ENCODE measurements around the gene PRDM10. TPM values are rescaled to one million over a fixed set of nuclear protein-coding genes. Genes with fewer than 3 reads are reported as not detected.

PRDM10 gene
- total RNA-seq, 1 experiment from 2014 or later: 7.7 TPM

GRCh38 chr11:130003717-130004001 lies 1.0 kb upstream of the PRDM10 start:
- H3T11ph ChIP-seq (ENCODE audit: low read length): no peak overlapping the region
- no peaks in the 10 kb centered on the region for H3K4me1 ChIP-seq (ENCODE audit: insufficient read depth, low read length)
- H3K14ac ChIP-seq (ENCODE audit: insufficient read depth, low read length): peak overlapping the region; percentile 86; the same call in 1 of the 2 replicates
- peak overlapping the region; percentile 94 to 97 (median 96) for H3K27ac Mint-ChIP-seq
- no peak overlapping the region for H2BK20ac ChIP-seq (ENCODE audit: low read depth, low read length, poor library complexity, severe bottlenecking)
- no peak overlapping the region for H2BK12ac ChIP-seq (ENCODE audit: insufficient read length, low read depth, low read length)
- H3K36me3 Mint-ChIP-seq (ENCODE audit: insufficient read depth in 1 of 3, low read depth in 3 of 3): peaks cover 0 to 4% (median 2%) of the 10 kb centered on the region in 3 experiments; a peak in 3 of 7 replicates
- no peaks in the 10 kb centered on the region for H3K27me3 ChIP-seq (ENCODE audit: insufficient read depth, low read length)
- H3K4me3 Mint-ChIP-seq: peak overlapping the region; percentile 87 to 90
- H3K79me1 ChIP-seq (ENCODE audit: insufficient read depth, low read depth, low read length, poor library complexity, severe bottlenecking): no peaks in the 10 kb centered on the region
- peaks cover 10% of the 10 kb centered on the region; the same call in 1 of the 2 replicates for H3K79me2 ChIP-seq (ENCODE audit: insufficient read depth, low read length)
- H2AK5ac ChIP-seq (ENCODE audit: insufficient read length, low read length): no peak overlapping the region
- H2BK5ac ChIP-seq (ENCODE audit: insufficient read length, low read length): no peak overlapping the region
- no peak overlapping the region for H2AFZ ChIP-seq (ENCODE audit: low read length)
- peak overlapping the region; percentile 52 for H3K27ac ChIP-seq (ENCODE audit: insufficient read length, low read depth, low read length)
- peaks cover 0 to 4% of the 10 kb centered on the region in 2 experiments; a peak in 3 of 5 replicates for H3K9me3 Mint-ChIP-seq
- H4K5ac ChIP-seq (ENCODE audit: insufficient read length, low read depth, low read length): no peak overlapping the region
- peak overlapping the region; percentile 28 for H3K56ac ChIP-seq (ENCODE audit: insufficient read length, low read depth, low read length)
- peaks cover 18 to 20% of the 10 kb centered on the region in 2 experiments for H3K4me1 Mint-ChIP-seq
- peak overlapping the region; percentile 70 for H3K9ac ChIP-seq (ENCODE audit: extremely low read depth, insufficient read length, low read length)
- H4K20me1 ChIP-seq (ENCODE audit: control insufficient read depth, insufficient read depth, insufficient read length): no peaks in the 10 kb centered on the region
- no CpG with 5 or more reads among the region's 8 CpGs for WGBS (ENCODE audit: extremely low coverage, insufficient read length, low lambda C conversion rate)
- H3K27me3 Mint-ChIP-seq (ENCODE audit: low read depth): no peaks in the 10 kb centered on the region
- no peak overlapping the region for H4K91ac ChIP-seq (ENCODE audit: insufficient read length, low read depth, low read length)
- peak overlapping the region; percentile 59 for H3K18ac ChIP-seq (ENCODE audit: insufficient read length, low read depth, low read length)
- H3K4me2 ChIP-seq (ENCODE audit: insufficient read depth, insufficient read length, low read length): peak overlapping the region; percentile 74
- H2BK15ac ChIP-seq (ENCODE audit: low read depth, low read length): no peak overlapping the region
- no peak overlapping the region for H2BK120ac ChIP-seq (ENCODE audit: low read depth, low read length, poor library complexity, severe bottlenecking)
- no peak overlapping the region for H3K23ac ChIP-seq (ENCODE audit: insufficient read length, low read depth, low read length)
- DNase-seq: no peak
- H3K23me2 ChIP-seq (ENCODE audit: insufficient read length, low read depth, low read length, poor library complexity, severe bottlenecking): peaks cover 10% of the 10 kb centered on the region
- H4K8ac ChIP-seq (replicated peaks; ENCODE audit: insufficient read length, low read depth, low read length): no peak overlapping the region
- H3K9me3 ChIP-seq (ENCODE audit: control insufficient read depth, low read depth, low read length): no peaks in the 10 kb centered on the region
- no peak overlapping the region for H3K4ac ChIP-seq (ENCODE audit: low read depth, low read length)
- TF ChIP-seq CTCF (conservative IDR thresholded peaks at IDR 0.05): no peak

Data from H9 (cell line).